MM.1S (cell line): Measurements from ENCODE around the gene GALNT9.

Experiments
- DNase-seq: peaks from one replicate; pipeline ENCODE4 v3.0.0-alpha.2; 2015
- H2AFZ ChIP-seq: fragments of 300-600 bp; sonication (generic); 2 replicates; pipeline ENCODE4 v1.6.0; 2016; ENCODE audit warnings: antibody characterized with exemption, low read length
- H3F3A ChIP-seq: fragments of 300-600 bp; sonication (generic); 2 replicates; pipeline ENCODE4 v1.6.1; 2016; ENCODE audit warnings: mild to moderate bottlenecking, antibody characterized with exemption, low read length, moderate library complexity, mixed read lengths; ENCODE audit not compliant: insufficient read depth
- H3K27ac ChIP-seq: fragments of 300-600 bp; sonication (generic); 2 replicates; pipeline ENCODE4 v1.5.1; 2016; ENCODE audit warnings: mild to moderate bottlenecking, low read length
- H3K27me3 ChIP-seq: fragments of 300-600 bp; sonication (generic); replicated peaks from 2 replicates; pipeline ENCODE4 v1.6.0; 2016; ENCODE audit warnings: low read length; ENCODE audit not compliant: insufficient read depth
- H3K36me3 ChIP-seq: fragments of 300-600 bp; sonication (generic); replicated peaks from 2 replicates; pipeline ENCODE4 v1.6.1; 2016; ENCODE audit warnings: mild to moderate bottlenecking, low read length, mixed read lengths; ENCODE audit not compliant: insufficient read depth
- H3K4me1 ChIP-seq: fragments of 300-600 bp; sonication (generic); 2 replicates; pipeline ENCODE4 v1.6.1; 2016; ENCODE audit warnings: low read length, mixed read lengths
- H3K4me2 ChIP-seq: fragments of 300-600 bp; sonication (generic); 2 replicates; pipeline ENCODE4 v1.6.0; 2016; ENCODE audit warnings: low read depth, low read length
- H3K4me3 ChIP-seq: fragments of 300-600 bp; sonication (generic); 2 replicates; pipeline ENCODE4 v1.5.1; 2016; ENCODE audit warnings: low read length, mixed read lengths
- H3K79me2 ChIP-seq: fragments of 300-600 bp; sonication (generic); 2 replicates; pipeline ENCODE4 v1.6.1; 2016; ENCODE audit warnings: mixed run types, low read length, mixed read lengths
- H3K9ac ChIP-seq: fragments of 300-600 bp; sonication (generic); 2 replicates; pipeline ENCODE4 v1.6.1; 2016; ENCODE audit warnings: low read length, mixed read lengths
- H3K9me2 ChIP-seq: fragments of 300-600 bp; sonication (generic); replicated peaks from 2 replicates; pipeline ENCODE4 v1.6.1; 2016; ENCODE audit warnings: mild to moderate bottlenecking, low read length, mixed read lengths; ENCODE audit not compliant: insufficient read depth
- H3K9me3 ChIP-seq: fragments of 300-600 bp; sonication (generic); replicated peaks from 2 replicates; pipeline ENCODE4 v1.6.1; 2016; ENCODE audit warnings: mild to moderate bottlenecking, low read length, mixed read lengths; ENCODE audit not compliant: insufficient read depth
- H4K20me1 ChIP-seq: fragments of 300-600 bp; sonication (generic); 2 replicates; pipeline ENCODE4 v1.6.1; 2016; ENCODE audit warnings: mild to moderate bottlenecking, low read length, moderate library complexity, mixed read lengths; ENCODE audit not compliant: insufficient read depth
- CTCF ChIP-seq: fragments of 300-600 bp; sonication (generic); IDR thresholded peaks from 2 replicates; pipeline ENCODE4 v1.5.1; 2016; ENCODE audit warnings: antibody characterized with exemption, low read length, mixed read lengths
- EZH2 ChIP-seq: fragments of 300-600 bp; sonication (generic); optimal IDR thresholded peaks from 2 replicates; pipeline ENCODE3; 2017; ENCODE audit warnings: low read depth, mild to moderate bottlenecking, antibody characterized with exemption, low read length, mixed read lengths
- EZH2phosphoT487 ChIP-seq: fragments of 300-600 bp; sonication (generic); IDR thresholded peaks from 2 replicates; pipeline ENCODE4 v1.6.1; 2018; ENCODE audit warnings: antibody characterized with exemption, low read length

The GALNT9 gene

GRCh38 chr12:132325733-132326130 lies 3.7 kb downstream of the GALNT9 start:
- DNase-seq = no peak
- Histone ChIP-seq H3K4me2 (no peak overlapping the region), H3K4me3 (no peak overlapping the region), H3K27me3 (no peaks in the 10 kb centered on the region; the same call in 1 of the 2 replicates), H3K79me2 (no peaks in the 10 kb centered on the region), H3K4me1 (no peaks in the 10 kb centered on the region), H3K27ac (no peak overlapping the region), H3F3A (no peaks in the 10 kb centered on the region), H3K9ac (no peak overlapping the region), H3K36me3 (no peaks in the 10 kb centered on the region), H3K9me3 (no peaks in the 10 kb centered on the region), H2AFZ (no peak overlapping the region), H4K20me1 (no peaks in the 10 kb centered on the region), H3K9me2 (no peaks in the 10 kb centered on the region)
- TF ChIP-seq CTCF (no peak), EZH2 (no peak), EZH2phosphoT487 (no peak)

- H3K9ac ChIP-seq = no peak overlapping the region
- no peaks in the 10 kb centered on the region for H3K36me3 ChIP-seq
- H3K4me2 ChIP-seq = no peak overlapping the region
- no peaks in the 10 kb centered on the region for H3F3A ChIP-seq
- no peak for DNase-seq
- no peaks in the 10 kb centered on the region for H4K20me1 ChIP-seq
- H3K79me2 ChIP-seq = no peaks in the 10 kb centered on the region
- H3K4me1 ChIP-seq = no peaks in the 10 kb centered on the region
- H3K4me3 ChIP-seq = no peak overlapping the region
- no peak overlapping the region for H3K27ac ChIP-seq
- H3K27me3 ChIP-seq = peaks cover 6% of the 10 kb centered on the region
- H3K9me2 ChIP-seq = no peaks in the 10 kb centered on the region
- no peaks in the 10 kb centered on the region for H3K9me3 ChIP-seq
- no peak for TF ChIP-seq EZH2
- no peak for TF ChIP-seq CTCF
- TF ChIP-seq EZH2phosphoT487 = no peak
- H2AFZ ChIP-seq = no peak overlapping the region
Observed at GRCh38 chr12:132324841-132325732, 4.3 kb downstream of the GALNT9 start.

- Histone ChIP-seq H3K27me3 (peaks cover 15% of the 10 kb centered on the region), H3K4me3 (no peak overlapping the region), H2AFZ (no peak overlapping the region), H3K4me2 (no peak overlapping the region), H3K79me2 (no peaks in the 10 kb centered on the region), H3K9ac (no peak overlapping the region), H3K36me3 (no peaks in the 10 kb centered on the region), H4K20me1 (no peaks in the 10 kb centered on the region), H3K27ac (no peak overlapping the region), H3K4me1 (no peaks in the 10 kb centered on the region), H3F3A (no peaks in the 10 kb centered on the region), H3K9me3 (no peaks in the 10 kb centered on the region), H3K9me2 (no peaks in the 10 kb centered on the region)
- TF ChIP-seq EZH2 = no peak
- no peak for TF ChIP-seq EZH2phosphoT487
- no peak for TF ChIP-seq CTCF
- no peak for DNase-seq
Observed at GRCh38 chr12:132324173-132324572, 5.2 kb downstream of the GALNT9 start.
